ENCODE measurements around the gene KCNK15.

- TF ChIP-seq CTCF (IDR thresholded peaks at IDR 0.05) (no peak), POLR2AphosphoS5 (IDR thresholded peaks at IDR 0.05) (no peak), POLR2A (IDR thresholded peaks at IDR 0.05) (no peak)
These were observed 19.4 kb downstream of the KCNK15 start for GRCh38 chr20:44765091-44765490.
